Measurements from ENCODE around the gene TMCO1.

TMCO1 gene

GRCh38 chr1:165680303-165680702, 88.4 kb downstream of the TMCO1 start:
- no peak for TF ChIP-seq ZNF274 (IDR thresholded peaks at IDR 0.05; ENCODE audit: low read depth, low read length)
- H3K4me3 ChIP-seq (ENCODE audit: low read length), result no peak overlapping the region

- no peak for TF ChIP-seq ZNF274 (IDR thresholded peaks at IDR 0.05; ENCODE audit: low read depth, low read length)
- no peak overlapping the region for H3K4me3 ChIP-seq (ENCODE audit: low read length)
Observed at GRCh38 chr1:165679282-165680036, 89.2 kb downstream of the TMCO1 start.

GRCh38 chr1:165678509-165678908, 90.2 kb downstream of the TMCO1 start:
- no peak for TF ChIP-seq ZNF274 (IDR thresholded peaks at IDR 0.05; ENCODE audit: low read depth, low read length)

More at GRCh38 chr1:165678509-165678908, 90.2 kb downstream of the TMCO1 start:
- no peak overlapping the region for H3K4me3 ChIP-seq (ENCODE audit: low read length)
